SK-N-MC (cell line): Measurements from ENCODE around the gene TRIM41.

Experiments used
- EZH2 ChIP-seq: fragments of 200-600 bp; sonication (generic); IDR thresholded peaks from one replicate; pipeline ENCODE4 v1.6.1; 2017; ENCODE audit warnings: antibody characterized with exemption
- FOXP2 ChIP-seq: optimal IDR thresholded peaks from 2 replicates; pipeline ENCODE3; 2011; ENCODE audit warnings: mild to moderate bottlenecking, moderate library complexity; ENCODE audit not compliant: insufficient read depth; ENCODE audit errors: extremely low read length, control extremely low read depth
- POLR2AphosphoS5 ChIP-seq: IDR thresholded peaks from 2 replicates; pipeline ENCODE4 v1.6.1; 2012; ENCODE audit warnings: mild to moderate bottlenecking, low read depth, low read length, borderline replicate concordance

GRCh38 chr5:181233088-181233800 is 10.2 kb downstream of the TRIM41 start:
- TF ChIP-seq EZH2 (no peak), POLR2AphosphoS5 (no peak), FOXP2 (no peak)
